Dendritic cell treated with granulocyte-macrophage colony-stimulating factor and Interleukin-4, amounts not matched to agents 40 ng/mL and 50 ng/mL, for 4 days (primary cell): ENCODE data around the gene EPN1.

Experiments used
- H3K27ac Mint-ChIP-seq: one replicate; pipeline ENCODE4 v1.8.0; 2022; ENCODE audit warnings: mild to moderate bottlenecking, mixed read lengths
- H3K27me3 Mint-ChIP-seq: one replicate; pipeline ENCODE4 v1.8.0; 2022; ENCODE audit warnings: mild to moderate bottlenecking, mixed read lengths
- H3K36me3 Mint-ChIP-seq: one replicate; pipeline ENCODE4 v1.8.0; 2022; ENCODE audit warnings: low read depth, mixed read lengths
- H3K4me1 Mint-ChIP-seq: one replicate; pipeline ENCODE4 v1.8.0; 2022; ENCODE audit warnings: low read depth, mixed read lengths
- H3K4me3 Mint-ChIP-seq: one replicate; pipeline ENCODE4 v1.8.0; 2022; ENCODE audit warnings: mild to moderate bottlenecking, moderate library complexity, mixed read lengths
- H3K9me3 Mint-ChIP-seq: one replicate; pipeline ENCODE4 v1.8.0; 2022; ENCODE audit warnings: mixed read lengths
- intact Hi-C: fragments of 100-400 bp; cut with micrococcal nuclease; formaldehyde crosslinking; loops from one replicate; pipeline ENCODE4 v1.15.0; 2022

Gene EPN1

DNA sequence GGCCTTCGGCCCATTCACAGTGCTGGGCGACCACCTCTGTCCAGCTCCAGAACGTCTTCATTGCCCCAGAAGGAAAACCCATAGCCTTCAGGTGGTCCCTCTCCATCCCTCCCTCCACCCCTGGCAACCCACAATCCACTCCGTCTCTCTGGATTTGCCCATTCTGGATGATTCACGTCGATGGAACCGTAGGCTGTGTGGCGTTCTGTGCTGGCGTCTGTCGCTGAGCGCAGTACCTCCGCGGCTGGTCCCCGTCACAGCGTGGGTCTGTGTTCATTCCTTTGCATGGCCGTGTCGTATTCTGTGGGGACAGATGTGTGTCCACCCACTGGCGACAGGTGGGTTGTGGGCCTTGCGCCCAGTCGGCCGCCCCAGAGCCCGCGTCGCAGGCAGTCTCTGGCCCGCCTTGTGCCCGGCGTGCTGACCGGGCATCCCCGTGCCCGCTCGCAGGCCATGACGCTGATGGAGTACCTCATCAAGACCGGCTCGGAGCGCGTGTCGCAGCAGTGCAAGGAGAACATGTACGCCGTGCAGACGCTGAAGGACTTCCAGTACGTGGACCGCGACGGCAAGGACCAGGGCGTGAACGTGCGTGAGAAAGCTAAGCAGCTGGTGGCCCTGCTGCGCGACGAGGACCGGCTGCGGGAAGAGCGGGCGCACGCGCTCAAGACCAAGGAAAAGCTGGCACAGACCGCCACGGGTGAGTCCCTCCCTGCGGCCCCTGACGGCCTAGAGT, 10.1 kb downstream of the EPN1 start:
- Mint-ChIP-seq H3K9me3 (no peaks in the 10 kb centered on the region), H3K4me3 (no peak overlapping the region), H3K27ac (no peak overlapping the region), H3K27me3 (no peaks in the 10 kb centered on the region), H3K36me3 (peaks cover 95% of the 10 kb centered on the region), H3K4me1 (peaks cover 50% of the 10 kb centered on the region)
- intact Hi-C loops: no loop called here

DNA sequence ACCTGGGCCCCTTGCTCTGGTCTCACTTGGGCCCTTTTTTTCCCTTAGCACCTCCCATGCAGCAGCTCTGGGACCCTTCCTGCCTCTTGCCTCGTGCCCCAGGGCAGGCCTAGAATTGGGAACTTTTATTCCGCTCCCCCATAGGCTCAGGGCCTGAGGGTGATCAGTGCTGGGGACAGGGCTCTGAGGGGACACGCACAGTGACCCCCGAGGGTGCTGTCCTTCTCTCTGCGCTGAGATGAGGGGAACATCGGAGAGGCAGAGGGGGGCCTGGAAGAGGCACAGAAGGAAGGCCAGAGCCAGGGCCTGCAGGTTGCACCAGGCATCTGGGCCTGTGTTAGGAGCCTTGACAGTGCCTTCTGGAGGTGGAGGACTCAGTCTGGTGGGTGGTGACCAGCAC, 10.8 kb downstream of the EPN1 start:
- H3K27me3 Mint-ChIP-seq: no peaks in the 10 kb centered on the region
- H3K27ac Mint-ChIP-seq: no peak overlapping the region
- peaks cover 95% of the 10 kb centered on the region for H3K36me3 Mint-ChIP-seq
- no peak overlapping the region for H3K4me3 Mint-ChIP-seq
- intact Hi-C loops: no loop called here
- H3K4me1 Mint-ChIP-seq: peaks cover 44% of the 10 kb centered on the region
- H3K9me3 Mint-ChIP-seq: no peaks in the 10 kb centered on the region

DNA sequence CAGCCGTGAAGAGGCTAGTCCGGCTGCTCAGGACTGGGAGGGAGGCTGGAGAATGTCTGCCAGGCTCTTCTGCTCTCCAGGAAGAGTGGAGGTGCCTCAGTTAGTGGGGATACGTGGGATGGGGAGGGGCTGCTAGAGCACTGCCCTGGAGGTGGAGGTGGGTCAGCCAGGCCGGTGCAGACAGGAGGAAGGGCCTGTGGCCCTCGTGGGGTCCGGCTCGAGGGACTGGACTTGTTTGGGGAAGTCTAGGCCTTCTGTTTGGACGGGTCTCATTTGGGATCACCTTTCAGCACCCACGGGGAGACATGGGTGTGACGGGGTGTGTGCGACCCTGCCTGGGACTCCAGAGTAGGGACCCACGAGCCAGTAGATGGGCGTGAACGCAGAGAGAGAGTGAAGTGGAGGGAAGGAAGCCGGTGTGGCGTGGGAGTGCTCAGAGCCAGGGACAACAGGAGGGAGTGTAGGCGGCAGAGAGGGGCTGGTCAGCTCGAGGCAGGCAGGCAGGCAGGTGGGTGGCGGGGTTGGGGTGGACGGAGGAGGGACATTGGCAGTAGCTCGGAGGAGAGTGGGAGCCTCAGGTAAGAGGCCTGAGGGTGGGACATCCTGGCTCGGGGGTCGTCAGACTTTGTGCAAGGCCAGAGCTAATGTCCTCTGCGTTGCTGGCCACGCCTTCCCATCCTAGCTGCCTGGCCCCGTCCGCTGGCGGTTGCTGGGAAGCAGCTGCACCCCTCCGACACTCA, 11.5 kb downstream of the EPN1 start:
- peaks cover 95% of the 10 kb centered on the region for H3K36me3 Mint-ChIP-seq
- no peaks in the 10 kb centered on the region for H3K9me3 Mint-ChIP-seq
- H3K27ac Mint-ChIP-seq: no peak overlapping the region
- H3K4me1 Mint-ChIP-seq: peaks cover 38% of the 10 kb centered on the region
- no peak overlapping the region for H3K4me3 Mint-ChIP-seq
- intact Hi-C loops: no loop called here
- H3K27me3 Mint-ChIP-seq: no peaks in the 10 kb centered on the region

DNA sequence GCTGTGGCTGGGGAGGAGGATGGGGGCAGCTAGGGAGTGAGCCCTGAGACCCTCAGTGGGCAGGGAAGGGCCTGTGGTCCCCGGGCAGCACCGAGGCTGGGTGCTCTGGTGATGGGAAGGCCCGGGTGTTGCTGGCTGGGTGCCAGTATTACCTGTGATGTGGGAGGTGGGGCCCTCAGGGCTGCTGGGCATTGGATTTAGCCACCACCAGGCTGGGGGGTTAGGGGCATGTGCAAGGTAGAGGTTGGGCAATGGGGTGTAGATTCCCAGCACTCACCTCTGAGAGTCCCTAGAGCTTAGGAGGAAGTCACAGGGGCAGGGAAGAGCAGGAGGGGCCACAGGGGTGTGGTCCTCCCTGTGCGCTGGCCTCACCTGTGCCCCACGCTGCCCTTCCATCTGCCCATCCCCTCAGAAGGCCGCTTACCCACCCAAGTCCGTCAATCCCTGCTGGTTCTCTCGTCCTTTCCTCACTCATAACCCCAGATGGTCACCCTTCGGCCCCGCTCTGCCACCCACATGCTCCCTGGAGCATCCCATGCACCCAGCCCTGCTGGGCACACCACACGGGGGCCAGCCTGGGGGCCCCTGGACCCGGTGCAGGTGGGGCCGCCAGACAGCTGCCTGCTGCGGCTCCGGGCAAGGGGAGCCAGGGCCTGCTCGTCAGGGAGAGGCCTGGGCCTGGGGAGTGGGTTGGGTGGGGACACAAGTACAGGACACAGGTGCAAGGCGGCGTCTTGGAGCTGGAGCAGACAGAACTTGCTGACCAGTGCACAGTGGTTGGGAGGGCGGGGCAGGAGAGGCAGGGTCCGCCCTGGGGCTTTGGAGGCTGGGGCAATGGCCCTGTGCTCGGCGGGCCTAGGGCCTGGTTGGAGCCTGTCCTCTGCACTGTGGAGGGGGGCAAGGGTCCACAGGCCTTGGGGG, 12.5 kb downstream of the EPN1 start:
- peaks cover 38% of the 10 kb centered on the region for H3K4me1 Mint-ChIP-seq
- peak overlapping the region; percentile 51 for H3K27ac Mint-ChIP-seq

DNA sequence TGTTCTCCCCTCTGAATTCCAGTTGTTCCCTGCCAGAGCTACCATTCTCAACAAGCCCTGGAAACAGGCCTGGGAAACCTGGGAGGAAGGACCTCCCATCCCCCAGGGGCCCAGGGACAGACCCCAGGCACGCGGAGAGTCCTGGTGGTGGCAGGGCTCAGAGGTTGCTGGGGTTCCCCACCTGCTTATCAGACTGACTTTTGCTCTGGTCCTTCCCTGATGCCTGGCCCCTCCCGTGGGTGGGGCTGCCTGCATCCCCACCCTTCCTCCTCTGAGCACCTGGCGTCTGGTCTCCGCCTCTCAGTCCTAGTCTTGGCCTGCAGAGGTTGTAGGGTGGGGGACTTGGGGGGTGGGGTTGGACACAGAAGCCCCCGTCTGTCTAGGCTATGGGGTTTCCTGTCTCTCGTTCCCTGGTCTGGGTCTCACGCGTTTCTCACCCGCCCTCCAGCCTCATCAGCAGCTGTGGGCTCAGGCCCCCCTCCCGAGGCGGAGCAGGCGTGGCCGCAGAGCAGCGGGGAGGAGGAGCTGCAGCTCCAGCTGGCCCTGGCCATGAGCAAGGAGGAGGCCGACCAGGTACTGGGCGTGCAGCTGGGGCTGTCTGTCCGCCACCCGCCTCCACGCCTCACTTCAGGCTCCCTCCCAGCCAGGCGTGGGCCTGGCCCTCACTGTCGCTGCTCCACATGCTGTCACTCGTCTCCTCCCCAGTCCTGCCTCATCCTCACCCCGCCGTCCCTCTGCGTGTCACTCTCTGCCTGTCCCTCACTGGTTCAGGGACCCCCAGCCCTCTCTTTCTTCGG, 13.6 kb downstream of the EPN1 start:
- H3K4me1 Mint-ChIP-seq: peaks cover 38% of the 10 kb centered on the region
- peaks cover 100% of the 10 kb centered on the region for H3K36me3 Mint-ChIP-seq
- H3K9me3 Mint-ChIP-seq: no peaks in the 10 kb centered on the region
- H3K4me3 Mint-ChIP-seq: no peak overlapping the region
- H3K27ac Mint-ChIP-seq: peak overlapping the region; percentile 17
- intact Hi-C loops: no loop called here
- no peaks in the 10 kb centered on the region for H3K27me3 Mint-ChIP-seq

More for the DNA sequence above, 12.5 kb downstream of the EPN1 start:
- peaks cover 99% of the 10 kb centered on the region for H3K36me3 Mint-ChIP-seq
- no peak overlapping the region for H3K4me3 Mint-ChIP-seq
- intact Hi-C loops: no loop called here
- H3K9me3 Mint-ChIP-seq: no peaks in the 10 kb centered on the region
- no peaks in the 10 kb centered on the region for H3K27me3 Mint-ChIP-seq

DNA sequence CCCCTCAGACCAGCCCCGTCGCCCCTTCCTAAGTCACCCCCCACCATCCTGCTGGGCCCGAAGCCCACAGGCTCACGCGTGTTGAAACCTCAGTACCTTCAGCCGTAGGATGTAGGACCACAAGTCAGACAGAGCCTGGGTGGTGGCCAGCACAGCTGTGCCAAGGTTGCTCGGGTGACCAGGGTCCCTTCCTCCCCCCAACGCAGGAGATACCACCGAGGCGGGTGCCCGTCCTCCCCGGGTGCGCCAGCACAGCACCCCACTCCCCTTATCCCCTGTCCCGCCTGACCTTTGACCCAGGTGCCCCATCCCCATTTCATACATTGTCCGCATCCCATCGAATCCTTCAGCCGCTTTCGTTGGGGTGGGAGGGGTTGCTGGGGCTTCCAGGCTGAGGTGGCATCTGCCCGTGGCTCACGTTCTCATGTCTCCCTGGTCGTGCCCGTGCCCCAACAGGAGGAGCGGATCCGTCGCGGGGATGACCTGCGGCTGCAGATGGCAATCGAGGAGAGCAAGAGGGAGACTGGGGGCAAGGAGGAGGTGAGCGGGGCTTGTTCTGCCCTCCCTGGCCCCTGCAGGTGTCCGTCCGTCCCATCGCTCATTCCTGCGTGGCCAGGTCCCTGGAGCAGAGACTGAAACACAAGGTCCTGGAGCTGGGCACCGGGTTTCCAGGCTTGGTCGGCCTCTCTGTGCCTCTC, 14.5 kb downstream of the EPN1 start:
- peaks cover 100% of the 10 kb centered on the region for H3K36me3 Mint-ChIP-seq

DNA sequence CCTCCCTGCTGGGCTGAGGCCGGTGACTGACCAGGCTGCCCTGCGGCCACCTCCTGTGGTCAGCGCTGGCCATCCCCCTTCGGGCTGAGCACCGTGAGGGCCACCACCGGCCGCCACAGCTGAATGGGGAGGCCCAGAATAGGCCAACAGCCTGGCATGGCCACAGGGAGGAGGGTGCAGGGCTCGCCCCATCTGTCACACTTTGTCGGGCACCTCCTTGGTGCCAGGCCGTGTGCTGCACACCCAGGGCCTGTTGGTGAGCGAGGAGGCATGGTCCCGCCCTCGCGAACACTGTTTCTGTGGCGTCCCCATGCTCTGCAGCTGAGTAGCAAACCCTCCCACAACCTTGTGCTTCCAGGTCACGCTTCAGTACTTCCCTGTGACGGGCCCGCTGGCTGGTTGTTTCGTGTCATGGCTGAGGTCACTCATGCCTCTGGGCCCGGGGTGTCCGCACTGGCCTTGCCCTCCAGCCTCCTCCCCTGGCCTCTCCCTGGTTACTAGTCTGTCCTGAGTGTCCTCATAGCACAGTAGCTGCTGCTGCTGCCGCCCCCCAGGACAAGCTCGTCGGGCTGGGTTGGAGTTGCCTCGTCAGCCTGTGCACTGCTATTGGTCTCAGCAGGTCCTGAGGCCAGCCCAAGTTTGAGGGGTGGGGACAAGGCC, 15.2 kb downstream of the EPN1 start:
- intact Hi-C loops: no loop called here
- Mint-ChIP-seq H3K4me1 (peaks cover 32% of the 10 kb centered on the region), H3K27me3 (no peaks in the 10 kb centered on the region), H3K36me3 (peaks cover 100% of the 10 kb centered on the region), H3K27ac (no peak overlapping the region), H3K9me3 (no peaks in the 10 kb centered on the region), H3K4me3 (no peak overlapping the region)

More for the DNA sequence above, 14.5 kb downstream of the EPN1 start:
- Mint-ChIP-seq H3K27me3 (no peaks in the 10 kb centered on the region), H3K27ac (no peak overlapping the region), H3K4me1 (peaks cover 38% of the 10 kb centered on the region), H3K9me3 (no peaks in the 10 kb centered on the region), H3K4me3 (no peak overlapping the region)
- intact Hi-C loops: no loop called here

DNA sequence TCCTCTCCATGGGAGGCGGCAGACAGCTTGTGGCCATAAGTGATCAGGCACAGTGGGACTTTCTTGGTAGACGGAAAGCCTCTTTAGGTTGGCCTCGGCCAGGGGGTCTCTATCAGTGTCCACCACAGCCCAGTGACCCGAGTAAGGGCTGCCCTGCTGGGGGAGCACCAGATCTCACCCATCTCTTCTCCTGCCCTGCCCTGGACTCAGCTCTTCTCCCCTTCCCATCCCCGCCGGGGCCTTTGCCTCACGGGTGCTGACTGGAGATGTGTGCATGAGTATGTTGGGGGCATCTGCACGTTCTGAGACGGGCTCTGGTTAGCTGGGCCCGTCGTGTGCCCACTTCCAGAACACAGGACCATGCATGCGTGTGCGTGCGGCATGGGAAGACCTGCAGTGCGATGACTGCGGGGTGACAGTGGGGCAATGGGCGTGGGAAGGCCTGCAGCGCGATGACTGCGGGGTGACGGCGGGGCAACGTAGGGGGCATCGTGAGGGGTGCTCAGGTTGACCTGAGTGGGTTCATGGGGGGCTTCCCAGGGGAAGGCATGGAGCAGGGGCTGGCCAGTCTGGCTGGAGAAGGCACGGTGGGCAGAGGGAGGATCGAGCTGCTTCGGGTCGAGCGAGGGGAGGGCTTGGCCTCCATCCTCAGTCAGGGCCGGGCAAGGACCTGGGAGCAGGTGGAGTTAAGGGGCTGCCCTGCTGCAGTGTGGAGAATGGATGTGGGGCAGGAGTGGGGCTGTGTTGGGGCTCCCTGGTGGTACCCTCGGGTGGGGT, 15.9 kb downstream of the EPN1 start:
- peaks cover 100% of the 10 kb centered on the region for H3K36me3 Mint-ChIP-seq
- no peak overlapping the region for H3K4me3 Mint-ChIP-seq
- no peaks in the 10 kb centered on the region for H3K9me3 Mint-ChIP-seq
- no peaks in the 10 kb centered on the region for H3K27me3 Mint-ChIP-seq
- H3K4me1 Mint-ChIP-seq: peaks cover 25% of the 10 kb centered on the region
- H3K27ac Mint-ChIP-seq: no peak overlapping the region
- intact Hi-C loops: no loop called here

DNA sequence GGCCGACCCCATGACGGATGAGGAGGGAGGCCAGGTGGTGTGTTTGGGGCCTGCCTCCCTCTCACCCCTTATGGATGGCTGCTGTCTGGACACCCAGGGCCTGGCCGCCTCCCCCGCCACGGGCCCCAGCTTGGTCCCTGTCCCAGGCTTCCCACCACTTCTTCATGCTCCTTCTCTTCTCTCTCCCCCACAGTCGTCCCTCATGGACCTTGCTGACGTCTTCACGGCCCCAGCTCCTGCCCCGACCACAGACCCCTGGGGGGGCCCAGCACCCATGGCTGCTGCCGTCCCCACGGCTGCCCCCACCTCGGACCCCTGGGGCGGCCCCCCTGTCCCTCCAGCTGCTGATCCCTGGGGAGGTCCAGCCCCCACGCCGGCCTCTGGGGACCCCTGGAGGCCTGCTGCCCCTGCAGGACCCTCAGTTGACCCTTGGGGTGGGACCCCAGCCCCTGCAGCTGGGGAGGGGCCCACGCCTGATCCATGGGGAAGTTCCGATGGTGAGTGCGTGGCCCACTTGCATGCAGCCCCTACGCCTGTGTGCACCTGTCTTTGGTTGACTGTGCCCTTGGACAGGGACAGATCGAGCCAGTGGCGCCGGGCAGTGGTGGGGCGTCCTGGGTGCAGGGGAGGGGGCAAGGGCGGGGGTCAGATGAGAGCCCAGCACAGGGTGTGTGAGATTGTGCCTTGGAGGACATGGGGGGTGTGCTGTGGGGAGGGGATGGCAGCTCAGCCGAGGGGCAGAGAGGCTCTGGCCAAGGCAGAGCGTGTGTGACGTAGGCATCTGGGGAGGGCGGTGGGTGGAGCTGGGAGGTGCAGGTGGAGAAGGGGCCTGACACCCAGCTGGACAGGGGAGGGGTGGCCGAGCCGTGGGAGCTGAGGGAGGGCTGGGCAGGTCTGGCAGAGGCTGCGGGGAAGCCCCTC, 16.8 kb downstream of the EPN1 start:
- Mint-ChIP-seq H3K36me3 (peaks cover 100% of the 10 kb centered on the region), H3K9me3 (no peaks in the 10 kb centered on the region), H3K4me1 (peaks cover 16% of the 10 kb centered on the region), H3K27ac (no peak overlapping the region), H3K27me3 (no peaks in the 10 kb centered on the region), H3K4me3 (no peak overlapping the region)
- intact Hi-C loops: no loop called here

DNA sequence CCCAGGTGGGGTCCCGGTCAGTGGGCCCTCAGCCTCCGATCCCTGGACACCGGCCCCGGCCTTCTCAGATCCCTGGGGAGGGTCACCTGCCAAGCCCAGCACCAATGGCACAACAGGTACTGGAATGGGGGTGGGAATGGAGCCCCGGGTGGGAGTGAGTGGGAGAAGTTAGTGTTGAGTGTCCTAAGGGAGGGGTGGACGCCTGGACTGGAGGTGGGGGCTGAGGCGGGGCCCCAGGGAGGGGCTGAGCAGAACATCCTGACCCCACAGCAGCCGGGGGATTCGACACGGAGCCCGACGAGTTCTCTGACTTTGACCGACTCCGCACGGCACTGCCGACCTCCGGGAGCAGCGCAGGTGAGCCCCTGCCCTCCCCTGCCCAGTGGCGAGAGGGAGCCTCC, 17.7 kb downstream of the EPN1 start:
- Mint-ChIP-seq H3K4me1 (peaks cover 7% of the 10 kb centered on the region), H3K36me3 (peaks cover 100% of the 10 kb centered on the region), H3K27me3 (no peaks in the 10 kb centered on the region), H3K4me3 (no peak overlapping the region), H3K9me3 (no peaks in the 10 kb centered on the region), H3K27ac (no peak overlapping the region)
- intact Hi-C loops: no loop called here

DNA sequence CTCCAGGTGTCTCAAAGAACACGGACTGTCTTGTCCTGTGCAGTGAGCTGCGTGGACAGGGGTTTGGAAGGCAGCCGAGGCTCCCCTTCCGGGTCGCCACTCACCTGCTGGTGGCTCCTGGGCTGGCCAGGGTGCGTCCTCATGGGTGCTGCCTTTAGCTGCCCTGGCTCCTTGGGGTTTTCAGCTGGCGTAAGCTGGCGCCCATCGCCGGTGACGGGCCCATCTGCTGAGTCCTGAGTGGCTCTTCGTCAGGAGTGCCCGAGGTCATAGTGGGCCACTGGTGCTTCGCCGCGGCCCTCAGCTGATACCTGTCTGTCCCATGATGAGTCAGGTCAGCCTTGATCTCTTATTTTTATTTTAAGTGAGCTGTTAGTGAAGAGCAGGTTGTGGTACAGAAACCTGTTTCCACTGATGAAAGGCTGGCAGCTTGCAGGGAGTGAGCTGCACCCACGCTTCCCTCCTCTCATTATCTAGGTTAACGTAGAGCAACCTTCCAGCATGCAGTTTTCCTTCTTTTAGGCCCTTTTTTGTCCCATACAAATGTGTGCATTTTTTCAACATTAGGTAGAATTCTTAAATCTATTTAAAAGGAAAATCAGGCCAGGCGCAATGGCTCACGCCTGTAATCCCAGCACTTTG, 18.4 kb downstream of the EPN1 start:
- intact Hi-C loops: no loop called here
- no peak overlapping the region for H3K27ac Mint-ChIP-seq
- peaks cover 7% of the 10 kb centered on the region for H3K4me1 Mint-ChIP-seq
- no peak overlapping the region for H3K4me3 Mint-ChIP-seq
- peaks cover 100% of the 10 kb centered on the region for H3K36me3 Mint-ChIP-seq
- H3K27me3 Mint-ChIP-seq: no peaks in the 10 kb centered on the region
- H3K9me3 Mint-ChIP-seq: no peaks in the 10 kb centered on the region
